Kidney (tissue), 14 donors: ENCODE results near the gene RSPO3. TPM values are rescaled to one million over a fixed set of nuclear protein-coding genes. Genes with fewer than 3 reads are reported as not detected.

Source experiments
- DNase-seq, 5 donors: peaks; one replicate each; pipeline ENCODE4 v3.0.0-alpha.2; 2013 to 2020
- FAIRE-seq: peaks from 2 replicates; lab custom pipeline; 2012; peaks lifted over from hg19 to GRCh38; lab: Jason Lieb, UNC
- H3K27ac ChIP-seq, 2 donors: one replicate each; pipeline ENCODE4 v1.7.0; 2013; ENCODE audit warnings: low read depth in 2 of 2, low read length in 2 of 2, inconsistent platforms in 1 of 2
- H3K27me3 ChIP-seq: one replicate; pipeline ENCODE4 v1.7.1; 2013; ENCODE audit warnings: low read length, inconsistent platforms; ENCODE audit not compliant: control insufficient read depth, insufficient read depth
- H3K36me3 ChIP-seq, 3 donors: one replicate each; pipeline versions ENCODE4 v1.7.0 to v1.7.1; 2013; ENCODE audit warnings: low read length in 3 of 3, control low read depth in 1 of 3, inconsistent platforms in 1 of 3; ENCODE audit not compliant: insufficient read depth in 3 of 3, control insufficient read depth in 2 of 3
- H3K4me1 ChIP-seq, 3 donors: one replicate each; pipeline versions ENCODE4 v1.7.0 to v1.7.1; 2013; ENCODE audit warnings: low read length in 3 of 3, inconsistent platforms in 1 of 3, low read depth in 1 of 3; ENCODE audit not compliant: control insufficient read depth in 2 of 3, insufficient read depth in 2 of 3
- H3K4me3 ChIP-seq, 3 donors: one replicate each; pipeline versions ENCODE4 v1.7.0 to v1.8.1; 2013; ENCODE audit warnings: low read length in 3 of 3, control low read depth in 1 of 3, inconsistent platforms in 1 of 3
- H3K9ac ChIP-seq, 3 donors: one replicate each; pipeline versions ENCODE4 v1.7.0 to v1.7.1; 2013; ENCODE audit warnings: low read length in 3 of 3, control low read depth in 1 of 3, inconsistent platforms in 1 of 3
- H3K9me3 ChIP-seq, 3 donors: one replicate each; pipeline versions ENCODE4 v1.7.0 to v1.7.1; 2013; ENCODE audit warnings: low read length in 3 of 3, control low read depth in 1 of 3, inconsistent platforms in 1 of 3; ENCODE audit not compliant: control insufficient read depth in 2 of 3, insufficient read depth in 1 of 3
- CTCF ChIP-seq: IDR thresholded peaks from 3 replicates; pipeline ENCODE4 v1.5.1; 2012; ENCODE audit warnings: mild to moderate bottlenecking, moderate library complexity, borderline replicate concordance; ENCODE audit not compliant: insufficient read depth; ENCODE audit errors: extremely low read depth
- intact Hi-C: fragments of 100-400 bp; cut with DNase I; formaldehyde crosslinking; loops from one replicate; pipeline ENCODE4 v1.11.1; 2022
- polyA plus RNA-seq: library from polyadenylated mRNA; stranded (reverse); fragments of 350-450 nt; fragmentation: Illumina TruSeq; extraction: RNeasy Lipid Tissue Mini Kit (QIAGEN cat#74804); gene quantifications from one replicate; pipeline ENCODE4 v1.2.3, GENCODE V29; 2014; ENCODE audit warnings: low read depth, low replicate concordance; ENCODE audit not compliant: insufficient read depth
- total RNA-seq: library from RNA; stranded (reverse); fragmentation: NEBNext Ultra II Directional; extraction: Animal tissue kit (Norgen Biotek cat#: 25700); gene quantifications from one replicate; pipeline ENCODE4 v1.2.1, GENCODE V29; 2021
- donor health status: control.
- donor health status: control.
- donor health status: control.
- donor health status: control.
- donor health status: control.
- donor health status: DM: yes; HTN: yes; CAD: no.
- donor health status: Normal renal cell carcinoma (clear cell type).

The RSPO3 gene
- total and polyA plus RNA-seq, 2 donors from 2014 or later: 1.2 to 8.9 TPM

DNA sequence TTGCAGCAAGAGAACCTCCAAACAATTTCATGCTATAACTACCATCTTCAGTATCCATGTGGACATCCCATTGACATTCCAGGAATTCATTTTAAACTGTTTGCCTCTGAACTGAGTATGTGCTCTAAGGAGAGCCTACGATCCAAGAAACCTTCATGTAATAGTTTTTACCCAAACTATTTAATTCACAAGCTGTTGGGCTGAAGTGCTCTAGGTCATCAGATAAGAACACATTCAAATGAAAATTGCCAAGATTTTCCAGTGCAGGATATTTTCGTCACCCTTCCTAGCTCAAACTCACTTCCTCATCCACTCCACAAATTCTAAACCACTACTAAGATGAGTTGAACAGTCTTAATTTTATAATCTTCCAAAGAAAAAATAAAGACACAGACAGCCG lies 12.8 kb downstream of the RSPO3 start:
- Histone ChIP-seq H3K9me3 (no peaks in the 10 kb centered on the region), H3K27ac (no peak overlapping the region), H3K9ac (no peak overlapping the region), H3K4me3 (no peak overlapping the region), H3K4me1 (no peaks in the 10 kb centered on the region), H3K27me3 (no peaks in the 10 kb centered on the region), H3K36me3 (no peaks in the 10 kb centered on the region)
- intact Hi-C loops: no loop called here
- TF ChIP-seq CTCF: no peak
- FAIRE-seq: no peak
- DNase-seq: peak in 1 of 5 donors; percentile 21

GRCh38 chr6:127131772-127132376 lies 13.4 kb downstream of the RSPO3 start:
- Histone ChIP-seq H3K36me3 (no peaks in the 10 kb centered on the region), H3K27me3 (no peaks in the 10 kb centered on the region), H3K9ac (no peak overlapping the region), H3K4me3 (no peak overlapping the region), H3K27ac (no peak overlapping the region), H3K4me1 (no peaks in the 10 kb centered on the region), H3K9me3 (no peaks in the 10 kb centered on the region)
- intact Hi-C loops: no loop called here
- FAIRE-seq: no peak
- no peak for TF ChIP-seq CTCF
- DNase-seq: no peak

- FAIRE-seq: no peak
- intact Hi-C loops: no loop called here
Observed at GRCh38 chr6:127134136-127134535, 15.7 kb downstream of the RSPO3 start.

More at GRCh38 chr6:127134136-127134535, 15.7 kb downstream of the RSPO3 start:
- H3K4me1 ChIP-seq: no peaks in the 10 kb centered on the region
- TF ChIP-seq CTCF: no peak
- H3K9me3 ChIP-seq: no peaks in the 10 kb centered on the region
- H3K4me3 ChIP-seq: no peak overlapping the region
- H3K9ac ChIP-seq: no peak overlapping the region
- DNase-seq: no peak
- H3K27ac ChIP-seq: no peak overlapping the region
- H3K36me3 ChIP-seq: no peaks in the 10 kb centered on the region
- H3K27me3 ChIP-seq: no peaks in the 10 kb centered on the region
